Measurements from ENCODE around the gene TOMM40.
"Not testable (repeated sequence)": the region's sequence is repeated elsewhere in the genome, so short reads cannot be mapped to it uniquely, and the experiment has no call there.

TOMM40 gene

GRCh38 chr19:44883922-44884321 is 7.1 kb upstream of the TOMM40 start:
- Histone ChIP-seq H3K27me3 (ENCODE audit: control insufficient read depth in 5 of 5, insufficient read depth in 4 of 5, low read length in 5 of 5) (no peaks in the 10 kb centered on the region), H3K27ac (ENCODE audit: low read depth, low read length) (no peak overlapping the region), H3K36me3 (ENCODE audit: control insufficient read depth in 5 of 5, insufficient read depth in 5 of 5, low read length in 5 of 5) (peaks cover 0 to 48% (median 44%) of the 10 kb centered on the region in 5 donors), H3K4me1 (ENCODE audit: control insufficient read depth in 5 of 5, insufficient read depth in 5 of 5, low read length in 5 of 5) (peaks cover 0 to 5% (median 0%) of the 10 kb centered on the region in 5 donors), H3K9me3 (ENCODE audit: control insufficient read depth in 5 of 5, low read length in 5 of 5) (no peaks in the 10 kb centered on the region), H3K4me3 (ENCODE audit: low read depth in 1 of 5, low read length in 5 of 5) (no peak overlapping the region), H3K9ac (ENCODE audit: low read length in 5 of 5) (no peak overlapping the region)

- Histone ChIP-seq H3K27me3 (ENCODE audit: control insufficient read depth in 5 of 5, insufficient read depth in 4 of 5, low read length in 5 of 5) (no peaks in the 10 kb centered on the region), H3K4me3 (ENCODE audit: low read depth in 1 of 5, low read length in 5 of 5) (no peak overlapping the region), H3K9ac (ENCODE audit: low read length in 5 of 5) (no peak overlapping the region), H3K9me3 (ENCODE audit: control insufficient read depth in 5 of 5, low read length in 5 of 5) (no peaks in the 10 kb centered on the region), H3K27ac (ENCODE audit: low read depth, low read length) (no peak overlapping the region), H3K4me1 (ENCODE audit: control insufficient read depth in 5 of 5, insufficient read depth in 5 of 5, low read length in 5 of 5) (peaks cover 0 to 6% (median 1%) of the 10 kb centered on the region in 5 donors), H3K36me3 (ENCODE audit: control insufficient read depth in 5 of 5, insufficient read depth in 5 of 5, low read length in 5 of 5) (peaks cover 0 to 44% (median 40%) of the 10 kb centered on the region in 5 donors)
Observed at GRCh38 chr19:44884566-44884965, 6.5 kb upstream of the TOMM40 start.

- Histone ChIP-seq H3K9ac (ENCODE audit: low read length in 5 of 5) (no peak overlapping the region), H3K27ac (ENCODE audit: low read depth, low read length) (no peak overlapping the region), H3K4me3 (ENCODE audit: low read depth in 1 of 5, low read length in 5 of 5) (no peak overlapping the region), H3K9me3 (ENCODE audit: control insufficient read depth in 5 of 5, low read length in 5 of 5) (no peaks in the 10 kb centered on the region), H3K36me3 (ENCODE audit: control insufficient read depth in 5 of 5, insufficient read depth in 5 of 5, low read length in 5 of 5) (peaks cover 0 to 42% (median 37%) of the 10 kb centered on the region in 5 donors), H3K4me1 (ENCODE audit: control insufficient read depth in 5 of 5, insufficient read depth in 5 of 5, low read length in 5 of 5) (peaks cover 5 to 10% (median 8%) of the 10 kb centered on the region in 5 donors), H3K27me3 (ENCODE audit: control insufficient read depth in 5 of 5, insufficient read depth in 4 of 5, low read length in 5 of 5) (no peaks in the 10 kb centered on the region)
Observed at GRCh38 chr19:44886141-44886540, 4.9 kb upstream of the TOMM40 start.

GRCh38 chr19:44887648-44888047 is 3.4 kb upstream of the TOMM40 start:
- H3K9ac ChIP-seq (ENCODE audit: low read length in 5 of 5): no peak overlapping the region
- H3K9me3 ChIP-seq (ENCODE audit: control insufficient read depth in 5 of 5, low read length in 5 of 5): no peaks in the 10 kb centered on the region
- H3K27me3 ChIP-seq (ENCODE audit: control insufficient read depth in 5 of 5, insufficient read depth in 4 of 5, low read length in 5 of 5): no peaks in the 10 kb centered on the region
- peaks cover 8 to 23% (median 21%) of the 10 kb centered on the region in 5 donors for H3K4me1 ChIP-seq (ENCODE audit: control insufficient read depth in 5 of 5, insufficient read depth in 5 of 5, low read length in 5 of 5)
- H3K4me3 ChIP-seq (ENCODE audit: low read depth in 1 of 5, low read length in 5 of 5): no peak overlapping the region
- no peak overlapping the region for H3K27ac ChIP-seq (ENCODE audit: low read depth, low read length)
- H3K36me3 ChIP-seq (ENCODE audit: control insufficient read depth in 5 of 5, insufficient read depth in 5 of 5, low read length in 5 of 5): peaks cover 0 to 42% (median 39%) of the 10 kb centered on the region in 5 donors

GRCh38 chr19:44888335-44888734 is 2.7 kb upstream of the TOMM40 start:
- not testable (repeated sequence) for H3K4me3 ChIP-seq (ENCODE audit: low read depth in 1 of 5, low read length in 5 of 5); H3K27ac ChIP-seq (ENCODE audit: low read depth, low read length); H3K9ac ChIP-seq (ENCODE audit: low read length in 5 of 5); H3K9me3 ChIP-seq (ENCODE audit: control insufficient read depth in 5 of 5, low read length in 5 of 5); H3K27me3 ChIP-seq (ENCODE audit: control insufficient read depth in 5 of 5, insufficient read depth in 4 of 5, low read length in 5 of 5)
- Histone ChIP-seq H3K36me3 (ENCODE audit: control insufficient read depth in 5 of 5, insufficient read depth in 5 of 5, low read length in 5 of 5) (peaks cover 0 to 45% (median 43%) of the 10 kb centered on the region in 5 donors), H3K4me1 (ENCODE audit: control insufficient read depth in 5 of 5, insufficient read depth in 5 of 5, low read length in 5 of 5) (peaks cover 8 to 26% (median 24%) of the 10 kb centered on the region in 5 donors)

GRCh38 chr19:44889830-44890365 is 1.2 kb upstream of the TOMM40 start:
- Histone ChIP-seq H3K27ac (ENCODE audit: low read depth, low read length) (peak overlapping the region; percentile 85), H3K9ac (ENCODE audit: low read length in 5 of 5) (peak overlapping the region in 4 of 5 donors; percentile 26 to 92 (median 56)), H3K36me3 (ENCODE audit: control insufficient read depth in 5 of 5, insufficient read depth in 5 of 5, low read length in 5 of 5) (peaks cover 0 to 50% (median 45%) of the 10 kb centered on the region in 5 donors)

GRCh38 chr19:44890366-44891015 is 563 bp upstream of the TOMM40 start:
- Histone ChIP-seq H3K4me1 (ENCODE audit: control insufficient read depth in 5 of 5, insufficient read depth in 5 of 5, low read length in 5 of 5) (peaks cover 8 to 26% (median 24%) of the 10 kb centered on the region in 5 donors), H3K27ac (ENCODE audit: low read depth, low read length) (peak overlapping the region; percentile 85), H3K4me3 (ENCODE audit: low read depth in 1 of 5, low read length in 5 of 5) (peak overlapping the region; percentile 73 to 80 (median 78)), H3K9me3 (ENCODE audit: control insufficient read depth in 5 of 5, low read length in 5 of 5) (no peaks in the 10 kb centered on the region), H3K27me3 (ENCODE audit: control insufficient read depth in 5 of 5, insufficient read depth in 4 of 5, low read length in 5 of 5) (no peaks in the 10 kb centered on the region), H3K36me3 (ENCODE audit: control insufficient read depth in 5 of 5, insufficient read depth in 5 of 5, low read length in 5 of 5) (peaks cover 0 to 55% (median 47%) of the 10 kb centered on the region in 5 donors), H3K9ac (ENCODE audit: low read length in 5 of 5) (peak overlapping the region; percentile 54 to 92 (median 66))

More at GRCh38 chr19:44889830-44890365, 1.2 kb upstream of the TOMM40 start:
- H3K9me3 ChIP-seq (ENCODE audit: control insufficient read depth in 5 of 5, low read length in 5 of 5): no peaks in the 10 kb centered on the region
- peak overlapping the region; percentile 73 to 80 (median 78) for H3K4me3 ChIP-seq (ENCODE audit: low read depth in 1 of 5, low read length in 5 of 5)
- no peaks in the 10 kb centered on the region for H3K27me3 ChIP-seq (ENCODE audit: control insufficient read depth in 5 of 5, insufficient read depth in 4 of 5, low read length in 5 of 5)
- peaks cover 8 to 26% (median 24%) of the 10 kb centered on the region in 5 donors for H3K4me1 ChIP-seq (ENCODE audit: control insufficient read depth in 5 of 5, insufficient read depth in 5 of 5, low read length in 5 of 5)

- Histone ChIP-seq H3K9ac (ENCODE audit: low read length in 5 of 5) (peak overlapping the region in 3 of 5 donors; percentile 40 to 91 (median 88)), H3K27me3 (ENCODE audit: control insufficient read depth in 5 of 5, insufficient read depth in 4 of 5, low read length in 5 of 5) (no peaks in the 10 kb centered on the region), H3K9me3 (ENCODE audit: control insufficient read depth in 5 of 5, low read length in 5 of 5) (no peaks in the 10 kb centered on the region), H3K4me1 (ENCODE audit: control insufficient read depth in 5 of 5, insufficient read depth in 5 of 5, low read length in 5 of 5) (peaks cover 8 to 26% (median 24%) of the 10 kb centered on the region in 5 donors), H3K4me3 (ENCODE audit: low read depth in 1 of 5, low read length in 5 of 5) (no peak overlapping the region), H3K36me3 (ENCODE audit: control insufficient read depth in 5 of 5, insufficient read depth in 5 of 5, low read length in 5 of 5) (peaks cover 0 to 54% (median 53%) of the 10 kb centered on the region in 5 donors), H3K27ac (ENCODE audit: low read depth, low read length) (no peak overlapping the region)
Observed at GRCh38 chr19:44892932-44893331, 1.9 kb downstream of the TOMM40 start.

GRCh38 chr19:44893332-44894051 is 2.4 kb downstream of the TOMM40 start:
- peaks cover 0 to 54% (median 53%) of the 10 kb centered on the region in 5 donors for H3K36me3 ChIP-seq (ENCODE audit: control insufficient read depth in 5 of 5, insufficient read depth in 5 of 5, low read length in 5 of 5)
- peaks cover 8 to 26% (median 24%) of the 10 kb centered on the region in 5 donors for H3K4me1 ChIP-seq (ENCODE audit: control insufficient read depth in 5 of 5, insufficient read depth in 5 of 5, low read length in 5 of 5)
- H3K4me3 ChIP-seq (ENCODE audit: low read depth in 1 of 5, low read length in 5 of 5): no peak overlapping the region
- no peaks in the 10 kb centered on the region for H3K27me3 ChIP-seq (ENCODE audit: control insufficient read depth in 5 of 5, insufficient read depth in 4 of 5, low read length in 5 of 5)
- H3K27ac ChIP-seq (ENCODE audit: low read depth, low read length): no peak overlapping the region
- H3K9ac ChIP-seq (ENCODE audit: low read length in 5 of 5): no peak overlapping the region
- H3K9me3 ChIP-seq (ENCODE audit: control insufficient read depth in 5 of 5, low read length in 5 of 5): no peaks in the 10 kb centered on the region

- Histone ChIP-seq H3K4me1 (ENCODE audit: control insufficient read depth in 5 of 5, insufficient read depth in 5 of 5, low read length in 5 of 5) (peaks cover 8 to 26% (median 24%) of the 10 kb centered on the region in 5 donors), H3K27me3 (ENCODE audit: control insufficient read depth in 5 of 5, insufficient read depth in 4 of 5, low read length in 5 of 5) (no peaks in the 10 kb centered on the region), H3K4me3 (ENCODE audit: low read depth in 1 of 5, low read length in 5 of 5) (no peak overlapping the region), H3K27ac (ENCODE audit: low read depth, low read length) (no peak overlapping the region), H3K36me3 (ENCODE audit: control insufficient read depth in 5 of 5, insufficient read depth in 5 of 5, low read length in 5 of 5) (peaks cover 0 to 53% (median 53%) of the 10 kb centered on the region in 5 donors), H3K9ac (ENCODE audit: low read length in 5 of 5) (no peak overlapping the region), H3K9me3 (ENCODE audit: control insufficient read depth in 5 of 5, low read length in 5 of 5) (no peaks in the 10 kb centered on the region)
Observed at GRCh38 chr19:44894052-44894400, 3.0 kb downstream of the TOMM40 start.

All from subcutaneous abdominal adipose tissue (tissue), 5 donors.